Adrenal gland (tissue), 19 donors: ENCODE results near the gene GZMH. TPM values are rescaled to one million over a fixed set of nuclear protein-coding genes. Genes with fewer than 3 reads are reported as not detected.
"Not testable (repeated sequence)": the region's sequence is repeated elsewhere in the genome, so short reads cannot be mapped to it uniquely, and the experiment has no call there.

Experiments
- DNase-seq, 7 donors: peaks; one replicate each; pipeline ENCODE4 v3.0.0-alpha.2; 2019 to 2020
- H3K27ac ChIP-seq, 5 donors: fragments of 200-600 bp; sonication (generic) in 4 of 5; 1 replicate in 3 of 5; 2 replicates in 2 of 5; pipeline versions ENCODE4 v1.5.1 to v1.8.0; 2016 to 2020; ENCODE audit warnings: mild to moderate bottlenecking in 1 of 5
- H3K27me3 ChIP-seq: fragments of 200-600 bp; 2 replicates; pipeline ENCODE4 v1.8.0; 2021
- H3K36me3 ChIP-seq, 2 donors: fragments of 200-600 bp; replicated peaks in 1 of 2; 1 replicate in 1 of 2; 2 replicates in 1 of 2; pipeline versions ENCODE4 v1.5.1 to v1.8.0; 2018 to 2022
- H3K4me1 ChIP-seq, 2 donors: fragments of 200-600 bp; replicated peaks in 1 of 2; 1 replicate in 1 of 2; 2 replicates in 1 of 2; pipeline versions ENCODE4 v1.5.1 to v1.8.0; 2018 to 2021
- H3K4me3 ChIP-seq, 4 donors: fragments of 200-600 bp; sonication (generic) in 3 of 4; one replicate each; pipeline ENCODE4 v1.5.1; 2016 to 2018
- H3K9me3 ChIP-seq, 3 donors: fragments of 200-600 bp; sonication (generic) in 1 of 3; replicated peaks in 1 of 3; 1 replicate in 2 of 3; 2 replicates in 1 of 3; pipeline versions ENCODE4 v1.5.1 to v1.8.0; 2016 to 2021
- POLR2A ChIP-seq, 2 donors: fragments of 450-650 bp; IDR thresholded peaks; one replicate each; pipeline ENCODE4 v1.6.1; 2017; ENCODE audit warnings: antibody characterized with exemption in 2 of 2, mild to moderate bottlenecking in 2 of 2, moderate library complexity in 1 of 2
- WGBS, 4 donors: extraction: QIAGEN DNeasy Blood & Tissue Kit in 2 of 4; methylation state at CpG; one replicate each; pipeline versions ENCODE4 v1.1.5 to v1.1.7; 2013 to 2017; 5-methylcytosine and 5-hydroxymethylcytosine counted together
- intact Hi-C, 2 donors: fragments of 100-400 bp; cut with DNase I; formaldehyde crosslinking; loops; one replicate each; pipeline versions ENCODE4 v1.14.1 to v1.15.0; 2022 to 2023
- long read RNA-seq, 10 donors: library from polyadenylated mRNA in 3 of 10; unstranded in 2 of 10; stranded (forward) in 1 of 10; transcript quantifications; one replicate each; pipeline ENCODE4 v2.0.0 and lab custom pipeline, GENCODE V29; 2021 to 2026
- polyA plus RNA-seq, 3 donors: library from polyadenylated mRNA; stranded (reverse); fragments of 200-250 nt in 2 of 3; fragments of 350-450 nt in 1 of 3; fragmentation: Illumina TruSeq in 1 of 3; extraction: RNeasy Lipid Tissue Mini Kit (QIAGEN cat#74804) in 1 of 3; gene quantifications; one replicate each; pipeline ENCODE4 v1.2.3, GENCODE V29; 2013 to 2014
- total RNA-seq, 9 donors: library from RNA; depleted of rRNA in 4 of 9; stranded (reverse); fragments of >200 nt in 4 of 9; fragments of 120-200 nt in 1 of 9; fragmentation: NEBNext Ultra II Directional in 1 of 9; extraction: Animal tissue kit (Norgen Biotek cat#: 25700) in 1 of 9; gene quantifications; one replicate each; pipeline versions ENCODE4 v1.1.0 to v1.2.4, GENCODE V29; 2013 to 2023
- TF ChIP-seq, protein P1 (sequence below), 6 experiments: fragments of 450-650 bp in 4 of 6; fragments of 200-600 bp in 2 of 6; sonication (generic) in 1 of 6; IDR thresholded peaks; 1 replicate in 5 of 6; 2 replicates in 1 of 6; pipeline versions ENCODE4 v1.5.1 to v1.8.0; 2016 to 2021; ENCODE audit warnings: antibody characterized with exemption in 6 of 6, mild to moderate bottlenecking in 2 of 6, moderate library complexity in 1 of 6
- donor health status: healthy with polysubstance abuse.
- donor health status: Bipolar disorder and iron deficiency.
- donor health status: DM: yes; HTN: yes; CAD: no.
- donor health status: DM: no; HTN: no; CAD: no.
- donor health status: DM: no; HTN: no; CAD: no.
- donor health status: DM: yes; HTN: yes; CAD: no.

GZMH gene, protein sequence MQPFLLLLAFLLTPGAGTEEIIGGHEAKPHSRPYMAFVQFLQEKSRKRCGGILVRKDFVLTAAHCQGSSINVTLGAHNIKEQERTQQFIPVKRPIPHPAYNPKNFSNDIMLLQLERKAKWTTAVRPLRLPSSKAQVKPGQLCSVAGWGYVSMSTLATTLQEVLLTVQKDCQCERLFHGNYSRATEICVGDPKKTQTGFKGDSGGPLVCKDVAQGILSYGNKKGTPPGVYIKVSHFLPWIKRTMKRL
- total RNA-seq (1 to 10 TPM in 3 of 9 donors, under 1 TPM in 2, not detected in 4; 0.48 to 5.1 (median 1.0) TPM), polyA plus RNA-seq (1 to 10 TPM; 1.1 to 6.5 (median 2.7) TPM)
- long read RNA-seq, donor 1, result 0 reads
- long read RNA-seq, donor 2, result 0 reads
- long read RNA-seq, donor 3, result 0 reads
- long read RNA-seq, donor 4, partial matches to known transcripts, result 1 of 1 reads
- long read RNA-seq, donor 4, other reads (novel, unspliced or antisense), result 0 of 1 reads
- long read RNA-seq, donor 5, partial matches to known transcripts, result 0 of 1 reads
- long read RNA-seq, donor 5, other reads (novel, unspliced or antisense), result 0 of 1 reads
- long read RNA-seq, donor 6, result 0 reads
- long read RNA-seq, donor 7, result 0 reads
- long read RNA-seq, donor 8, result 0 reads
- long read RNA-seq, donor 9, result 0 reads
- long read RNA-seq, donor 10, result 0 reads

GRCh38 chr14:24609655-24610344 is at the start of gene GZMH:
Gene GZMH, minus strand, starts transcription at chr14:24609685. Its CDS starts 72 bp downstream, at chr14:24609613.
- Histone ChIP-seq H3K27ac (no peak within 1 kb of the TSS), H3K27me3 (no peaks in the 10 kb centered on the region), H3K36me3 (no peaks in the 10 kb centered on the region), H3K4me3 (no peak within 1 kb of the TSS), H3K9me3 (no peaks in the 10 kb centered on the region), H3K4me1 (no peaks in the 10 kb centered on the region)
- intact Hi-C loops, result no loop called here
- TF ChIP-seq, protein P1, sequence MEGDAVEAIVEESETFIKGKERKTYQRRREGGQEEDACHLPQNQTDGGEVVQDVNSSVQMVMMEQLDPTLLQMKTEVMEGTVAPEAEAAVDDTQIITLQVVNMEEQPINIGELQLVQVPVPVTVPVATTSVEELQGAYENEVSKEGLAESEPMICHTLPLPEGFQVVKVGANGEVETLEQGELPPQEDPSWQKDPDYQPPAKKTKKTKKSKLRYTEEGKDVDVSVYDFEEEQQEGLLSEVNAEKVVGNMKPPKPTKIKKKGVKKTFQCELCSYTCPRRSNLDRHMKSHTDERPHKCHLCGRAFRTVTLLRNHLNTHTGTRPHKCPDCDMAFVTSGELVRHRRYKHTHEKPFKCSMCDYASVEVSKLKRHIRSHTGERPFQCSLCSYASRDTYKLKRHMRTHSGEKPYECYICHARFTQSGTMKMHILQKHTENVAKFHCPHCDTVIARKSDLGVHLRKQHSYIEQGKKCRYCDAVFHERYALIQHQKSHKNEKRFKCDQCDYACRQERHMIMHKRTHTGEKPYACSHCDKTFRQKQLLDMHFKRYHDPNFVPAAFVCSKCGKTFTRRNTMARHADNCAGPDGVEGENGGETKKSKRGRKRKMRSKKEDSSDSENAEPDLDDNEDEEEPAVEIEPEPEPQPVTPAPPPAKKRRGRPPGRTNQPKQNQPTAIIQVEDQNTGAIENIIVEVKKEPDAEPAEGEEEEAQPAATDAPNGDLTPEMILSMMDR (IDR thresholded peaks at IDR 0.05), result no peak
- no peak for TF ChIP-seq POLR2A (IDR thresholded peaks at IDR 0.05)
- DNase-seq, result no peak
- WGBS, 4 donors, result 74 to 78% (median 78%) methylated on average over 2 of the region's 2 CpGs

DNA sequence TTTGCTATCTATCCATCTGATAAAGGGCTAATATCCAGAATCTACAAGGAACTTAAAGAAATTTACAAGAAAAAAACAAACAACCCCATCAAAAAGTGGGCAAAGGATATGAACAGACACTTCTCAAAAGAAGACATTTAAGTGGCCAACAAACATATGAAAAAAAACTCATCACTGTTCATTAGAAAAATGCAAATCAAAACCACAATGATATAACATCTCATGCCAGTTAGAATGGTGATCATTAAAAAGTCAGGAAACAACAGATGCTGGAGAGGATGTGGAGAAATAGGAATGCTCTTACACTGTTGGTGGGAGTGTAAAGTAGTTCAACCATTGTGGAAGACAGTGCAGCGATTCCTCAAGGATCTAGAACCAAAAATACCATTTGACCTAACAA is 38.9 kb upstream of the GZMH start:
- 39 to 68% (median 50%) methylated on average over 1 of the region's 1 CpG for WGBS, 4 donors
- H3K27me3 ChIP-seq, result not testable (repeated sequence)

GRCh38 chr14:24639905-24640304 is 30.4 kb upstream of the GZMH start:
- Histone ChIP-seq H3K4me3 (no peak overlapping the region), H3K36me3 (no peaks in the 10 kb centered on the region), H3K9me3 (no peaks in the 10 kb centered on the region), H3K27me3 (no peaks in the 10 kb centered on the region), H3K4me1 (no peaks in the 10 kb centered on the region), H3K27ac (no peak overlapping the region)
- WGBS, 4 donors, result 40 to 76% (median 43%) methylated on average over 3 of the region's 3 CpGs
- TF ChIP-seq, protein P1 (IDR thresholded peaks at IDR 0.05), result no peak
- no peak for TF ChIP-seq POLR2A (IDR thresholded peaks at IDR 0.05)
- DNase-seq, result no peak
- intact Hi-C loops, result no loop called here

More for the DNA sequence above, 38.9 kb upstream of the GZMH start:
- H3K4me3 ChIP-seq, H3K9me3 ChIP-seq, H3K36me3 ChIP-seq, H3K4me1 ChIP-seq, DNase-seq, intact Hi-C loops, H3K27ac ChIP-seq: not testable (repeated sequence)

DNA sequence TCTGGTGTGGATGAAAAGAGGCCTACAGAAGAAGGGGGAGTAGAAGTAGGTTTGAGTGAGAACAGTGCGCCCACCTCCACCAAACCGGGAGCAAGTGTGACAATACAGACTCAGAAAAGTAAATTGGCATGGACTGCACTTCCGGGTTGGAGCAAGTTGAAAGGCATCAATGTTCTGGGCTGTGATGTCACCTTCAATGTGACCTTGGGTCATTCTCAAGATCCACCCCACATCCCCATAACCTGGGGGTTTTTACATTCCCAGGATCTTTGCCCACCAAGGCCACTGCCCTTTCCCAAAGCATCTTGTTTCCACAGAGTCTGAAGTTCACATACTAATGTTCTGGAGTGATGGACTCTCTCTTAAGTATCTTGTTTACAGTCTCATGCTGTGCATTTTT is 29.8 kb upstream of the GZMH start:
- no peaks in the 10 kb centered on the region for H3K9me3 ChIP-seq
- no peak for DNase-seq
- no peaks in the 10 kb centered on the region for H3K36me3 ChIP-seq
- no peaks in the 10 kb centered on the region for H3K27me3 ChIP-seq
- H3K27ac ChIP-seq, result no peak overlapping the region
- no peaks in the 10 kb centered on the region for H3K4me1 ChIP-seq
- WGBS, 4 donors, result 75 to 81% (median 80%) methylated on average over 3 of the region's 3 CpGs
- intact Hi-C loops, result no loop called here
- TF ChIP-seq, protein P1 (IDR thresholded peaks at IDR 0.05), result no peak
- no peak for TF ChIP-seq POLR2A (IDR thresholded peaks at IDR 0.05)
- H3K4me3 ChIP-seq, result no peak overlapping the region
